Measurements from ENCODE around the gene INKA1.
"Not testable (repeated sequence)": the region's sequence is repeated elsewhere in the genome, so short reads cannot be mapped to it uniquely, and the experiment has no call there.

INKA1 gene

DNA sequence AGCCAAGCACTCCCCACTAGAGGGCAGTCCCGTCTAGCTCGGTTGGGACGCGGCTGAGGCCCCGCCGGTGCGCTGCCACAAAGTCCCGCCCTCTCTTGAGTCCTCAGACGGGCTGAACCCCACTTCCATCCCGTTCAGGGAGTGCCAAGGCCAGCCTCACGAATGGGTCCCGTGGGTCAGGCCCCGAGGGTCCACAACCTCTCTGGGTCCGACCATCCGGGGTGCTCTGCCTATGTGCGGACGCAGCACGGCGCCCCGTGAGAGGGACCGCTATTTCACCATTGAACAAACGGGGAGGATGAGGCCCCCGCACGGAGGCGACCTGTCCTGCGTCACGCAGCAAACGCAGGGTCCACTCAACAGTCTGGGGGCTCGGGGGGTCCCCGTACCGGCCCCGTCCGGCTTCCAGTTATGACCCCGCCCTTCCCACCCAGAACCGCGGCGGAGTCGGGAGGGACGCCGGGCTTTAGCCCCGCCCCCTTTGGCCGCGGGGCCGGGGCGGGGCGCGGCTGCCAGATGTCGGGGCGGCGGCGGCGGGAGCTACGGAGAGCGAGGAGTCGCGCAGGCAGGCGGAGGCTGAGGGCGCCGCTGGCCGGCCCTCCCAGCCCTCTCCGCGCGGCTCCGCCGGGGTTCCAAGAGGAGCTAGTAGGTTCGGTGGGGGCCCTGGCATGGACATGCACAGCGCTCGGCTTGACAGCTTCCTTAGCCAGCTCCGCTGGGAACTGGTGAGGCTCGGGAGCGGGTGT is at the start of gene INKA1:
Gene INKA1 (plus strand): TSS at position 543 of the 746 bp plus-strand sequence. CDS start 132 bp downstream, at position 675.
- peak; percentile 83 for DNase-seq (ENCODE audit: low read depth in 2 of 2)

DNA sequence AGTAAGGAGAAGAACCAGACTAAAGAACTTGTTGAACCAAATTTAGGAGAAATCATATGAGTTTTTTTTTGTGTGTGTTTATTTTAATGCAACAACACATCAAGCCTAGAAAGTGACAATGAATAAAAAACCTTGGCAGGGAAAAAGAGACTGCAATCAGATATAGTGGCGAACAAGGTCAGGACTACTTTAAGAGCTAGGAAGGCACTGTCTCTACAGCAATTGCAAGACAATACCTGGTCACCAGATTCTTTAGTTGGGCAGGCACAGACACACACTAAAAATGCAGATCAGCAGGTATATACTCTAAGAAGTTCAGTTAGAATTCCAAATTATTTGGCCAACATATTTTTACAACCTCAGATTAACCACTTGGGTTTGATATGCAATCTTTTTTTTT is 48.5 kb upstream of the INKA1 start:
- no peak for DNase-seq (ENCODE audit: low read depth in 2 of 2)

DNA sequence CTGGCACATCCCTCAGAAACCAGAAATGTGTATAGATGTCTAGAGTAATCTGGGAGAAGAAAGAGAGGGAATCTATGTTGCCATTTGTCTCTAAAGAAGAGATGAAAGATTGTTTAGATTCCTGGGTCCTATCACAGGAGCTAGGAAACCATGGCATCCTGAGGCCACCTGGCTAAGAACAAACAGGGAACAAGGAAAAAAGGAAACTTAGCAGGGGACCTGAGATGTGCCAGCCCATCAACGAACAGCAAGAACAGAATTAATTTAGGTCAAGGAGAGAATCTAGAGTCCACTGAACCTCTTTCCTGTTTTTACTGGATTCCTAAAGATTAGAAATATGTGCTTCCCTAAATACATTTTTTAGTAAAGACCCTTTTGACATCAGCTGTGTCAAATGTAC is 47.0 kb upstream of the INKA1 start:
- no peak for DNase-seq (ENCODE audit: low read depth in 2 of 2)

DNA sequence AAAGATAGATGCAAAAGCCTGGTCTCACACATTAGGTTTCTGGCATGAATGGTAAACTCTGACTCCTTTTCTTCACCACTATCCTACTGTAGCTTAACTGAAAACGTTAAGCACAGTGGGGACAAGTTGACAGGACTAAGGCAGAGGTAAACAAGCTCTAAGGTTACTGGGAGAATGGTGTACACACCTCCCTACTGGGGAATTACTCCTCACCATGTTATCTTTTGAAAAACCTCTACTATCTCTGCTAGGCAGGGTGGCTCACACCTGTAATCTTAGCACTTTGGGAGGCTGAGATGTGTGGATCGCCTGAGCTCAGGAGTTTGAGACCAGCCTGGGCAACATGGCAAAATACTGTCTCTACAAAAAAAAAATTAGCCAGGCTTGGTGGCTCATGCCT is 45.9 kb upstream of the INKA1 start:
- DNase-seq (ENCODE audit: low read depth in 2 of 2) = no peak

DNA sequence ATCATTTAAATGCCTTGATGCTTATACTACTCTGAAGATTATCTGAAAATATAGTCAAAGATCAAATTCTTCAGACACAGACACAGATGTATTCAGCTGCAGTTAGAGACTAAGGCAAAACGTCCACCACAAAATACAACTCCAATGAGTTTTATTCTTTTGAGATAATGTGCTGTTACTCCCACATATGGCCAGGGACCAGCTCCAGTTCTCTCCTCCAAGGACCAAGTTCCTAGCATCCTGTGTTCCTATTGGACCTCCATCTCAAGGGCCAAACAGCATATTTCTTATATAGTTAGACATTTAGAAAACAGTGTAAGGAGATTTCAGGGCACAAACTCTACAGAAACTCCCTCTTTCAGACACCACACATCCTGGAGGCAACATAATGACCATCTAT is 43.8 kb upstream of the INKA1 start:
- no peak for DNase-seq (ENCODE audit: low read depth in 2 of 2)

DNA sequence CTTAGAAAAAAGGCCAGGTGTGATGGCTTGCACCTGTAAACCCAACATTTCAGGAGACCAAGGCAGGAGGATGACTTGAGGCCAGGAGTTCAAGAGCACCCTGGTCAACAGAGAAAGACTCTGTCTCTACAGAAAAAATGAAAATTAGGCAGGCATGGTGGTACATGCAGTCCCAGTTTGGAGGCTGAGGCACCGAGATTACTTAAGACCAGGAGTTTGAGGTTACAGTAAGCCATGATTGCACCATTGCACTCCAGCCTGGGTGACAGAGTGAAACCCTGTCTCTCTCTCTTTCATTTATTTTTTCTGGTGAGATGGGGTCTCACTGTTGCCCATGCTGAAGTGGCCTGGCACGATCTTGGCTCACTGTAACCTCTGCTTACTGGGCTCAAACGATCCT is 41.4 kb upstream of the INKA1 start:
- no peak for DNase-seq (ENCODE audit: low read depth in 2 of 2)

DNA sequence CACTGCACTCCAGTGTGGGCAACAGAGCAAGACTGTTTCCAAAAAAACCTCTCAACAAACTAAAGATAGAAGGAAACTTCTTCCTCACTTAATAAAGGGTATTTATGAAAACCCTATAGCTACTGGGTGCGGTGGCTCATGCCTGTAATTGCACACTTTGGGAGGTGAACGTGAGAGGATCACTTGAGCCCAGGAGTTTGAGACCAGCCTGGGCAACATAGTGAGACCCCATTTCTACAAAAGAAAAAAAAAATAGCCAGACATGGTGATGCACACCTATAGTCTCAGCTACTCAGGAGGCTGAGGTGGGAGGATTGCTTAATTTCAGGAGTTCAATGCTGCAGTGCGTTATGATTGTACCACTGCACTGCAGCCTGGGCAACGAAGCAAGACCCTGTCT is 39.1 kb upstream of the INKA1 start:
- no peak for DNase-seq (ENCODE audit: low read depth in 2 of 2)

DNA sequence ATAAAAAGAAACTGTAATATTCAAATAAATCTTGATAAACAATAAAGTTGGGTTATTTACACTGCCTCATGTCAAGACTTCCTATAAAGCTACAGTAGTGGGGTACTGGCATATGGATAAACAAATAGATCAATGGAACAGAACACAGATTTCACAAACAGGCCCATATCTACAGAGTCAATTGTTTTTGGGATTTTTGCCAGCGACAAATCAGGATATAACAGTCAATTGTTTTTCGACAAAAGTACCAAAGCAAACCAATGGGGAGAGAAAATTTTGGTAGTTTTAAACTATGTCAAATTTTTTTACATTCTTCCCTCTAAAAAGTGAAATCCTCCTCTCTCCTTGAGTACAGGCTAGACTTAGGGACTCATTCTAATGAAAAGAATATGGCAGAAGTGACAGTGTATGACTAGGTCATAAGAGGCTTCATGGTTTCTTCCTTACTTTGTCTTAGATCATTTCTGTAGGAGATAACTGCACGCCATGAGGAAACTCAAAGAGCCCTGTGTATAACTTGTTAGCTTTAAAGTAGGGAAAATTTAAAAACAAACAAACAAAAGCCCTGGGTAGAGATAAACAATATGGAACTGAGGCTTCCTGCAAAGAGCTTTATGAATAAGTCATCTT is 33.7 kb upstream of the INKA1 start:
- DNase-seq (ENCODE audit: low read depth in 2 of 2) = no peak

DNA sequence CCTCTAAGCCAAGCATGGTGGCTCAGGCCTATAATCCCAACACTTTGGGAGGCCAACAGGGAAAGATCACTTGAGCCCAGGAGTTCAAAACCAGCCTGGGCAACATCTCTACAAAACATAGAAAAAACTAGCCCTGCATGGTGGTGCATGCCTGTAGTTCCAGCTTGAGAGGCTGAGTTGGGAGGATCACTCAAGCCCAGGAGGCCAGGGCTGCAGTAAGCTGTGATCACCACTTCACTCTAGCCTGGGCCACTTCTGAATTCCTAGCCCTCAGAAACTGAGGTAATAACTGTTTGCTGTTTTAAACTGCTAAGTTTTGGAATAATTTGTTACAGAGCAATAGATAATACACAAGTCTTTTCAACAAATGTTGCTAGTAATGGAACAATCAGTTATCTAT is 33.1 kb upstream of the INKA1 start:
- no peak for DNase-seq (ENCODE audit: low read depth in 2 of 2)

DNA sequence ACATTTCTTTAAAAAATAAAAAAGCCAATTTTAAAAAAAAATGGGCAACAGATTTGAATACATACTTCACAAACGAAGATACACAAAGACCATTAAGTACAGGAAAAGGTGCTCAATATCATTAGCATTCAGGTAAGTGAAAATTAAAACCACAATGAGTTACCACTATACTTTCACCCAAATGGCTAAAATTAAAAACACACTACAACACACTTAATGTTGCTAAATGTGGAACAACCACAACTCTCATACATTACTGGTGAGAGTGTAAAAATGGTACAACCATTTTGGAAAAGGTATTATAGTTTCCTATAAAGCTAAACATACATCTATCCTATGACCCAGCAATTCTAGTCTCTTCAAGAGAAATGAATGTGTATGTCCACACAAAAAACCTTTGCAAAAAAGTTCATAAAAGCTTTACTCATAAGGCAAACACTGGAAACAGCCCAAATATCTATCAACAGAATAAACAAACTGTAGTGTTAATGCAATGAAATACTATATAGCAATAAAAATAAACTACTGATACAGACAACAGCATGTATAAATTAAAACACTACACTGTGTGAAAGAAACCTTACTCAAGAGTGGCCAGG is 31.6 kb upstream of the INKA1 start:
- DNase-seq (ENCODE audit: low read depth in 2 of 2) = no peak

DNA sequence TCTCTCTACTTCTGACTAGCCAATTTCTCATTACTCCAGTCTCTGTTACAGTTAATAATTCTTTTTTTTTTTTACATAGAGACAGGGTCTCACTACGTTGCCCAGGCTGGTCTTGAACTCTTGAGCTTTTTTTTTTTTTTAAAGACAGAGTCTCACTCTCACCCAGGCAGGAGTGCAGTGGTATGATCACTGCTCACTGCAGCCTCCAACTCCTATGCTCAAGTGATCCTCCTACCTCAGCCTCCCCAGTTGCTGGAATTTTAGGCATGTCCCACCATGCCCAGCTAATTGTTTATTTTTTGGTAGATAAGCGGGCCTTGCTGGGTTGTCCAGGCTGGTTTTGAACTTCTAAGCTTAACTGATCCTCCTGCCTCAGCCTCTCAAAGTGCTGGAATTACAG is 30.4 kb upstream of the INKA1 start:
- no peak for DNase-seq (ENCODE audit: low read depth in 2 of 2)

DNA sequence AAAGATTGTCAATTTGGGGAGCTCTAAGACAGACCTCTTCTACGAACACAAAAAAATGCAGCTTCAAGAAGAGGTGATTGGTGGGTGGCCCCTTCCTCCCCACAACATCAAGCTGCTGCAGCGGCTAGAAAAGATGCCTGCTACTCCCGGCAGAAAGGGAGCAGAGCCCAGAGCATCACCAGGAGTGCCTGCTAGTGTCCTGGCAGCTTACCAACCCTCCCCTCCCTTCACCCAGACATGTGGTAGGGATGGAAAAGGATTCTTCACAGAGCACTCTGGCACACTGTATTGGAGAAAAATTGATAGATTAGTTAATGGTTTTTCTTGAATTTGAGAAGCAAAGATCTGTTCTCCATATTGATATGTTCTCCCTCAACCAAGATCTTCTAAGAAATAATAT is 27.5 kb upstream of the INKA1 start:
- no peak for DNase-seq (ENCODE audit: low read depth in 2 of 2)

DNA sequence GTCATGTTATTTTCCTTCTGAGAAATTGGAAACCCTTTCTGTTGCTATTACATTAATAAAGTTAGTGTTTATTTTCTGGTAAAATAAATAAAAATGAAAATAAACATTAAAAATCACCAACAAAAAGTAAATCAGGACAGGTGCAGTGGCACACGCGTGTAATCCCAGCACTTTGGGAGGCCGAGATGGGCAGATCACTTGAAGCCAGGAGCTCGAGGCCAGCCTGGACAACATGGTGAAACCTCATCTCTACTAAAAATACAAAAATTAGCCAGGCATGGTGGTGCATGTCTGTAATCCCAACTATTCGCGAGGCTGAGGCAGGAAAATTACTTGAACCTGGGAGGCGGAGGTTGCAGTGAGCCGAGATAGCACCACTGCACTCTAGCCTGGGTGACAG is 27.0 kb upstream of the INKA1 start:
- DNase-seq (ENCODE audit: low read depth in 2 of 2) = not testable (repeated sequence)

DNA sequence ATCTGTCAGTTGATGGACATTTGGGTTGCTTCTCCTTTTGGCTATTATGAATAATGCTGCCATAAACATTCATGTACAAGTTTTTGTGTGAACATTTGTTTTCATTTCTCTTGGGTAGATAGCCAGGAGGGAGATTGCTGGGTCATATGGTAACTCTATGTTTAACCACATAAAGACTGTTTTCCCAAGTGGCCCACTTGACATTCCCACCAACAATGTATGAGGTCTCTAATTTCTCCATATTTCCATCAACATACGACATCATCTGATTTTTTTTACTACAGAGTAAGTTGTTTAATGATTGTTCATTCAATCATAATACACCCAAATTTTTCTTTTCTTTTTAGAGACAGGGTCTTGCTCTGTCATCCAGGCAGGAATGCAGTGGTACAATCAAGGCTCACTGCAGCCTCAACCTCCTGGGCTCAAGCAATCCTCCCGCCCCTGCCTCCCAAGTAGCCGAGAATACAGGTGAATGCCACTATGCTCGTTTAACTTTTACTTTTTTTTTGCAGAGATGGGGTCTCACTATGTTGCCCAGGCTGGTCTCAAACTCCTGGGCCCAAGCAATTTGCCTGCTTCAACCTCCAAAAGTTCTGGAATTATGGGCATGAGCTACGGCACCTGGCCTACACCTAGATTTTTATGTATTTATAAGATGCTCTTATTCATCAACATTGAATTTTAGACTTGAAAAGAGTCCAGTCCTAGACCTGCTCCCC is 23.5 kb upstream of the INKA1 start:
- DNase-seq (ENCODE audit: low read depth in 2 of 2) = no peak

DNA sequence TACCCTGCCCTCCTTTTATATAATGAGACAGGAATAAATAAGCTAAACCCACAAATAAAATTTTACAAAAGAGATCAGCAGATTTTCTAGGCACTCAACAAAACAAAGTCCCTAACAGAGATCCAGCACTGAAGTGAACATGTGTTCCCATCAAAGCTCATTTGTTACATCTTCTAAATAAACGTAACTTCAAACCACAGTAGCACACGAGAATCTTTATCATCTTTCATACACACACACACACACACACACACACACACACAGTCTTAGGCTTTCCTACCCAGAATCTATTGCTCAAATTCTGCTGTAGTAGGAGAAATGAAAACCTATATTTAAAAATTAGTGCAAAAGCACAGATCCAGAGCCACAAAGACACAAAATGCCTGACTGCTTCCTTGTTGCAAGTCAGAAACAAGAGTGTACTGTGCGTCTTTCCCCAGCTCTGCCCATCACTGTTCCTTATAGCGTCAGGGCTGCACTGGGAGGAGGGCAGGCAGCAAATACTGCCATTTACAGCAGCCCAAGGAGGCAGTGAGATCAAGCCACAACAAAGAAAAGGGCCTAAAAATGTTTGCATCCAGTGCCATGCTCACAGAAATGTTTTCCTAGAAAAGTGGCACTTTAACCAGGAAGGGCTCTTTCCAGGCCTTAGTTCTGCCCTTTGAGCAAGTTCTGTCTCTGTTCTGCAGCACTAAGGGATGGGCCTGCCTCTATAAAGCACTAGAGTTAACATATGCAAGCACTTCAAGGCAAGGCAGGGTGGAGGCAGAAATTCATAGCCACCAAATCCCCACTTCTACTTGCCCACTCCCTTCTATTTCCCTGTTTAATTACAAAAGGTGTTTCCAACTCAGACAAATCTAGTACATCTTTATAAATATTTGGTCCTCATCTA is 22.7 kb upstream of the INKA1 start:
- no peak for DNase-seq (ENCODE audit: low read depth in 2 of 2)

DNA sequence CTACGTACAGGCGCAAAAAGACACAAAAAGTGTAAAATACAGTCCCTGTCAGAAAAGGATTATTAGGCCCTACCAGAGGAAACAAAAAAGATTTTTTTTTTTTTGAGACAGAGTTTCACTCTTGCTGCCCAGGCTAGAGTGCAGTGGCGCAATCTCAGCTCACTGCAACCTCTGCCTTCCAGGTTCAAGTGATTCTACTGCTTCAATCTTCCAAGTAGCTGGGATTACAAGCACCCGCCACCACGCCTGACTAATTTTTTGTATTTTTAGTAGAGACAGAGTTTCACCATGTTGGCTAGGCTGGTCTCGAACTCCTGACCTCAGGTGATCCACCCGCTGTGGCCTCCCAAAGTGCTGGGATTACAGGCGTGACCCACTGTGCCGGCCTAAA is 22.1 kb upstream of the INKA1 start:
- not testable (repeated sequence) for DNase-seq (ENCODE audit: low read depth in 2 of 2)

DNA sequence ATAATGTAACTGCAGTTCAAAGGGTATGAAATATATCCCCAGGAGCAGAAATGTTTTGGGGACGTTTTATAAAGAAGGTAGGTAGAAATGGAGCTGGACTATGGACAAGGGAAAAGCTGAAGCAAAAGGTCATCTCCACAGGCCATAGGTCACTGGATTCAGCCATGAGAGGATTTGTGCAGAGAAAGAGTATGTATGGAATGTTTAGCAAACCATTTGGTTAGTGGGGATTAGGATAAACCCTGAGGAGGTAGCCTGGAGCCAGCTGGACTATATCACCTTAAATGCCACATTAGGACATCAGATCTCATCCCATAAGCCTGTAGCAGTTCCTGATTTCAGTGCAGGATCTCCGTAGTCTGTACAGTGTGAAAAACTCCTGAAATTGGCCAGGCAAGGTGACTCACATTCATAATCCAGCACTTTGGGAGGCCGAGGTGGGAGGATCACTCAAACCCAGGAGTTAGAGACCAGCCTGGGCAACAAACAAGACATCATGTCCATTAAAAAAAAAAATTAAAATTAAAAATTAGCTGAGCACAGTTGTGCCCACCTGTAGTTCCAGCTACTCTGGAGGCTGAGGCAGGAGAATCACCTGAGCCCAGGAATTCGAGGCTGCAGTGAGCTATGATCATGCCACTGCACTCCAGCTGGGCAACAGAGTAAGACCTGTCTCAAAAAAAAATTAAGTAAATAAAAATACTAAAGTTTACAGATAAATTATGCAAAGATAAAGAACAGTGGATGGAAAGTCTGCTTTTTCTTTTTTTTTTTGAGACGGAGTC is 21.5 kb upstream of the INKA1 start:
- DNase-seq (ENCODE audit: low read depth in 2 of 2) = no peak

DNA sequence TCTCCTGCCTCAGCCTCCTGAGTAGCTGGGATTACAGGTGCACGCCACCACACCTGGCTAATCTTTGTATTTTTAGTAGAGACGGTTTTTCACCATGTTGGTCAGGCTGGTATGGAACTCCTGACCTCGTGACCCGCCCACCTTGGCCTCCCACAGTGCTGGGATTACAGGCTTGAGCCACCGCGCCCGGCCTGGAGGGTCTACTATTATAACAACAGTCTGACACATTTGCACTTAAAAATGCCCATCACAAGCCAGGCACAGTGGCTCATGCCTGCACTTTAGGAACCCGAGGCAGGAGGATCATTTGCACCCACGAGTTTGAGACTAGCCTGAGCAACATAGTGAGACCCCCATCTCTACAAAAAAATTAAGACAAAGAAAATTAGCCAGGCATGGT is 20.8 kb upstream of the INKA1 start:
- DNase-seq (ENCODE audit: low read depth in 2 of 2) = not testable (repeated sequence)

DNA sequence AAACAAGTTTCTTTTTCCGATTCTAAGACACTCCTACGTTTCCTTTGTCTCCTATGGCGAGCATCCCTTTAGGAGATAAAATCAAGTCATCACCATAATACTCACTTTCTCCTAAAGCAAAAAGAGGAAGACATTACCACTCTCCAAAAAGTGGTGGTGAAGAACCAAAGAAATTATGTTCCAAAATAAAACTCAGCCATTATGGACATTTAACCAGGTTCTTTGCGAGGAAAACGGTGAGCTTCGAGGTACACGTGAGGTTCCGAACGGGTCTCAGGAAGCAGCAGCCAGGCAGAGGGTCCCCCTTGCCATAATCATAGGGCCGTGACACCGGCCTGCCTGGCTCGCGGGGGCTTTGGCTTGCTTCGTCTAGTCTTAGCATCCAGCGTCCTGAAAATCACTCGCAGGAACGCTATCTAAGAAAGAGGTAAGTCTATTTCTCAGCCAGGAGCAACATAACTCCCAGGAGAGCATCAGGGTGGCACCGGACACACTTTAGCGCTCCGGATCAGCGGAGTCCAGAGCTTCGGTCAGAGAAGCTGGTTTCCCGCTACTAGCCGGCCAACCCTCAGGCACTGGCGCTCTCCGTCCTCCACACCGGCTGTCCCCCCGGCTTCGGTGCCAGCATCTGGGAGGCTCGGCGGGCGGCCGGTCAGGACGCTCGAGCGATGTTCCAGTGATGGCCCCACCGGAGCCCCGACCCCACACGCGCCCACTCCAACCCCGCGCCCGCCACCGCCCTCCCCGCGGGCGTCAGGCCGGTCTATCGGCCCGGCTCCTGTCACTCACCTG is 17.3 kb upstream of the INKA1 start:
- DNase-seq (ENCODE audit: low read depth in 2 of 2) = no peak

Measured in stimulated activated CD8-positive, alpha-beta memory T cell treated with anti-CD3 and anti-CD28 coated beads, Interleukin-2, amount 100 ng/mL, for 48 hours (primary cell).